HG03135 (cell line): ENCODE measurements around the gene SLC18A2.

Experiments
- ATAC-seq: cut with Tn5 transposase; IDR thresholded peaks from one replicate; pipeline ENCODE4 v1.9.1; 2021; ENCODE audit warnings: mild to moderate bottlenecking, moderate library complexity; ENCODE audit not compliant: unreplicated experiment

SLC18A2 gene

DNA sequence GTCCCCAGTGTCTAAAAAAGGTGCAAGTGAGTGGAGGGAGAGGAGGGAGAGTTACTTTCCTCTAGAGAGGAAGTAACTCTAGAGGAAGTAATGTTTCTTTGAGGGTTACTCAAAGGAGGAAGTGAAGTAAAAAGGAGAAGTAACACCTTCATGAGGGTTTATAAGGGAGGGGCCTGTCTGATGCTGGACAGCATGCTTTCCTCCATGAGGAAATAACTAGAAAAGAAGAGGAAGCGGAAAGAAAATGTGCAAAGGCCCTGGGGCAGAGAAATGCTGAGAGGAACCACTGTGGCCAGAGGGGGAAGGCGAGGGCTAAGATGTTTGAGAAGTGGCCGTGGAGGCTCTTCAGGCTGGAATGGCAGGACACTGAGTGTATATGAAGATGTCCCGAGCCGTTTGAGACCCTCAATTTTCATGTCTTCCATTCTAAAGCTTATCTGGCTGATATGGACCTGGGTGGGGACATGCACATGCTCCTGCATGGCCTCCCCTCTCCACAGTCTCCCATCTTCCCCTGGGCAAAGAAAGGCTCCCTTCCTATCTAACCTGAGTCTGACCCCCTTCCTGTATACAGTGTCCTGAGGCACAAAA, 3.4 kb upstream of the SLC18A2 start:
- ATAC-seq: no peak

DNA sequence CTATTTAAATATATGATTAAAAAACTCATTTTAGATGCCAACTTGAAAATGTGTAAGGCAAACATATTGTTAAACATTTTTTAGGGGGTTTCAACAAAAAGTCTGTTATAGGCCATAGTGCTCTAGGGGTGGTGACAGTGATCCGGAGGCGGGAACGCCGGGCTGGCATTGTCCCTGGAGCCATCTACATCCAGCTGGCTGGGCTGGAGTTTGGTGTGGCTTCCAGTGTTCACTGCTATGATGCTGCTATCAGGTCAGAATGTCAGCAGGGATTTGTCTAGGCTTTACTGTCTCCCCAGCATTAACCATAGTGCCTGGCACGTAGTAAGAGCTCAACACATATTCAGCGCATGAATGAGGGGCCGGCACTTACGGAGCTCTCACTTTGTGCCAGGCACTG, 1.9 kb upstream of the SLC18A2 start:
- ATAC-seq: no peak

DNA sequence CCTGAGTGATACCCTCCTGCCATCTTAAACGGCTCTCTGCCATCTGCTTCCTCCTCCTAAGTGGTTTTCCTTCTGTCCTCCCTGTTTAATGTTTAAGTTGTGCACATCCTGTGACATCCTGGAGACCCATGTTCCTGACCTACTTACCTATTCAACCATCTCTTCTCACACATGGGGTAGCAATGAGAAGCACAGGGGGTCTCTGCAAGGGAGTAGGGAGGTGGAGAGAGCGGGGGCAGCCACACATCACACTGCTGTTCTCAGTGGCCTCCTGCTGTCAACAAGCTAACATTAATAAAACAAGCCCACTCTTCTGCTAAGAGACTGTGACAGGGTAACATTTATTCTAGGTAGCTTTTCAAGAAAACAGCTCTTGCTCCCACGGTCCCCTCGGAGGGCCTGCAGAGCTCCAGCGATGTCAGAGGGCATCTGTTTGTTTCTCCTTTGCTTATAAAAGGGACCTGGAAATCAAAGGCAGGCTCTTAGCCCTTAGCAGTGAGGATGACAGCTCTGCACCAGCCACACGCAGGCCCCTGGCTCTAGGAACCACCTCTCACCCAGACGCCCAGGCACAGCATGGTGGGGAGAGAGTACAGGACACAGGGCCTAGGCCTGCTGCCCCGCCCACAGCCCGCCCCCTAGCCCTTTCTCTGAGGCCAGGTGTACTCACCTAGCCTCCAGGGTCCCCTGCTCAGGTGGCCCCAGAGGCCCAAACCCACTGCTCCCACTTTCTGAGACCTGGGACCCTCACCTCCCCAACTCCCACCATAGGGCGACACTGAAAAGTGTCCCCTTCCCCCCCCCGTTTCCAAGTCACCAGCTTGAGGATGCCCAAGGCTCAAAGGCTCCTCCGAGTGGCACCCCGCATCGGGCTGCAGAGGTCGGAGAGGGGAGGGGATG, 943 bp upstream of the SLC18A2 start:
- ATAC-seq: no peak

DNA sequence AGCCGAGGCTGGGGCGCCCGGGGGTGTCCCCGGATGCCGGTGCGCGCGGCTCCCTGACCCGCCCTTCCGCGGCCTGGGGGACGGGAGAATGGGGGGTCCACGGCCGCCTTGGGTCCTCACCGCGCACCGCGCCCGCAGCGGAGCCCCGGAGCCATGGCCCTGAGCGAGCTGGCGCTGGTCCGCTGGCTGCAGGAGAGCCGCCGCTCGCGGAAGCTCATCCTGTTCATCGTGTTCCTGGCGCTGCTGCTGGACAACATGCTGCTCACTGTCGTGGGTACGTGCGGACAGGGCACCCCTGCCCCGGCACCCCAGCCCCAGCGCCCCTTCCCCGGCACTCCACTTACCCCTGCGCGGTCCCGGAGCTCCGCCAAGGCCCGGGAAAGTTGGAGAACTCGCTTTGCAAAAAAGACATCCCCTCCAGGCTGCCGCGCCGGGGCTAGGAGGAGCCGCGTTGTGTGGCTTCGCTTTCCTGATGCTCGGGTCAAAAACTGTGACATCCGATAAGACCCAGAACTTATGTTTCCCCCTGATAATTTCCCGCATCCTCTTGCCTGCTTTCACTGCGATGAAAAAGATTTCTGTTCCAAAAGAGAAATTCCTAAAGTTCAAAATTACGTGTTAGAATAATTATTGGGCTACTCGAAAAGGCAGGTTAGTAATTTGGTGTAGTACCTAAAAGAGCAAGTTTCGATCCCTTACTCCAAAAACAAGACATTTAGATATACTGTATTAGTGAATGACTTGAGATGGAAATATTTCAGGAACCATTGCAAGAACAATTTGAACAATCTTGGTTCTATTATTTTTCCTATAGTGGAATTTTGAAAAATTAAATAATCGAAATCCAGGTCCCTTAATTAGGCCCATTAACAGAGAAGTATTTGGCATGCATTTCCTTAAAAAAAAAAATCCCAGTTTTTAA, 888 bp downstream of the SLC18A2 start:
- ATAC-seq: no peak

DNA sequence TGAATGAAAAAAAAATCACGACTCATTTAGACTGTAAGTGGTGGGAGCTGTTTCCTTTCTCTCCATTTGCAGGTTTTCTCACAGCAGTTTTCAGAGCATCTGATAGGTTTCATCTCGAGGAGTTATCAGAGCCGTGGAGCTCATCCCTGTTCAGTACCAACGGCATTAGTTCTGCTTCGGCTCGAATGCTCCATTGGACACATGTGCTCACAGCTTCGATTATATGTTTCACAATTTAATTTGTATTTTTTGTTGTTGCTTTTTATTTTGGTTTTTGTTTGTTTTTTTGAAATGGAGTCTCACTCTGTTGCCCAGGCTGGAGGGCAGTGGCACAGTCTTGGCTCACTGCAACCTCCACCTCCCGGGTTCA, 1.5 kb downstream of the SLC18A2 start:
- no peak for ATAC-seq

DNA sequence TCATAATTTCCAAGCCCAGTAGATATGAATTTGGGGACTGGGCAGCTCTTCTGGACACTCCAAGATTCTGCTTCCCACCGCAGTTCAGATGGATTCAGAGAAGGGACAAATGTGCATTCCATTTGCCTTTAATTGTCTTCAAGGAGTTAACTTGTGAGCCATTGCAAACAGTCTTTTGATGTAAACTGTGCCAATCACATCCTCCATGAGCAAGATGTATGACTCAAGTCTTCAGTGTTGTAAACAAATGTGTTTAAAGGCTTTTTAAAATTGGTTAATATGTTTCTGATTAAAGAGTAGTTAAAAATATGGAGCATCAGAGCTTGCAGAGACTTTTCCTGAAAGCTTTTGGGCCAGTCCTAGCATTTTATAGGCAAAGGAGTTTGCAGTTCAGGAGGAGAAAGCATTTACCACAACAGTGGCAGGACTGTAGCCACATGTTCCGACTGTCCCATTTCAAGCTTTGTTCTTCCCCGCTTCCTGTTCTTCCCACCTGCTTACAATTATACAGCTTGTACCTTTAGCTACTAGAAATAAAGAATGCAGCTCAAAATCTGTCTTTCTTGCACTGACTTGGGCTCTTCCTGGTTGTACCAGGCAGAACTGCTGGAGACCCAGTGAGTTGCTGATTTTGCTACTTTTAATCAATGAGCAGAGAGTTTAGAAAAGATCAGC, 6.2 kb downstream of the SLC18A2 start:
- ATAC-seq: no peak

DNA sequence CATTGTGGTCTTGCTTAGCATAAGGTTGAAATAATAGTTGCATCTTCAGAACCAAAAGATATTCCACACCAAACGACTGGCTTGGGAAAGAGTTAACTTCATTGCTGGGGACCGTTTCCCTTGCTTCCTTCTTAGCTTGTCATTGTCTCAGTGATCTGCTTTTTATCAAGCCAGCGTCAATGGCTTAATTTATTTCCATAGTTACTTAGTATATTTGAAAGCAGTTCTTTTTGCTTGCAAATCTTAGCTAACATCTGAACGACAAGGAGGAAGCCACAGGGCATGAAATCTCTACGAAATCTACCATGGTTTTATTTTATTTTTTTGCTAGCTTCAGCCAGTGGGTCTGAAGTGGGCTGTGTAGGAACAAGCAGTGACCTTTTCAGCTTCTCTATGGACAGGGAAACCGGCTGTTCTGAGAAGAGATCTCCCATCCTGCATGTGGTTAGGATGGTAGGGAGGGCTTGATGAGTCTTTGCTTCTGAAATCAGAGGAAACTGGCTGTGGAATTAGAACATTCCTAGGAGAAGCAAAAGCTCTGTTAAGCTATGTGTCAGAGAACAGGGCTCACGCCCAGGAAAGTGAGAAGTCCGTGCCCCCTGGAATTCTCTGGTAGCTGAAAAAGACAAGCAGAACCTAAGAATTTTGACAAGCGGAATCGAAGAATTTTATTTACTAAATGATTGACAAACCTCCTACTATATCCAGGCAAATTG, 8.0 kb downstream of the SLC18A2 start:
- ATAC-seq: no peak

DNA sequence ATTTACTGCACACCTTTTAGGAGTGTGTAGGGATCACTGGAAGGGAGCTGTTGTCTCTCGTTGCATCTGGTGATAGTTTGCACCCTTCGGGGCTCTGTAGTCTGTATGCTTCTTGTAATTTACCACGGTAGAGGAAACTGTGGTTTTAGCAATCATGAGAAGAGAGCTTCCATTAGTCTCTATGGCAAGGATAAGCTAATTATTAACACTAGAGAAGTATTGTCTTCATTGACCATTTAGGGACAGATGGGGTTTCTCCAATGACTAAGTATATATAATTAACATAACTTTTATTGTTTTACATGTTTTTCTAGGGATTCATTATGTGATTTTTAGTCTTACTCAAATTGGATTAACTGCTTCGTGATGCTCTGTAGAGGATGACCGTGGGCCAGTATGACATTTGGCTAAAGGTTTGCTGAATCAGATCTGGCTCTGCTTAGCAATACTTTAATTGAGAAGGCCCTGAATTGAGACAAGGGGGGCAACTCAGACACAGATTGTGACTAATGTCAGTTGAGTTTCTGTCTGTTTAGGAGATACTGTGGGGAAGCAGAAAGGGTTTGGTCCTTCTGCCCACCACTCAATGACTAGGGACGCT, 8.7 kb downstream of the SLC18A2 start:
- ATAC-seq: peak; percentile 62

DNA sequence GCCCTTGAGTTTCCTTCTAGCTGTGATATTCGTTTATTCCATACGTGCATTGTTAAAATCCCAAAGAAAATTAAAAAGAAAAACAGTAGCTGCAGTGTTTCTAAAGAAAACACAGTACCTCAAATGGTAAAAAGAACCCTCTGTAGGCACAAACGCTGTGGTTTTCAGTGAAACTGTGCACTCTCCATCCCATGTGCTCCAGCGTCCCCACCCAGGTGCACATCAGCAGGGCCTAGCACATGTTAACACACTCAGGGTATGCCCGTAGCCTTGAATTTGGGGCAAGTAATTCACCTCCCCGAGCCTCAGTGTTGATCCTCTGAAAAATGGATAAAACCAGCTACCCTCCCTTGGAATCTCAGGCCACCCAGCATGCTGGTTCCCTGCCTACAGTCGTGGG, 9.5 kb downstream of the SLC18A2 start:
- ATAC-seq: no peak

DNA sequence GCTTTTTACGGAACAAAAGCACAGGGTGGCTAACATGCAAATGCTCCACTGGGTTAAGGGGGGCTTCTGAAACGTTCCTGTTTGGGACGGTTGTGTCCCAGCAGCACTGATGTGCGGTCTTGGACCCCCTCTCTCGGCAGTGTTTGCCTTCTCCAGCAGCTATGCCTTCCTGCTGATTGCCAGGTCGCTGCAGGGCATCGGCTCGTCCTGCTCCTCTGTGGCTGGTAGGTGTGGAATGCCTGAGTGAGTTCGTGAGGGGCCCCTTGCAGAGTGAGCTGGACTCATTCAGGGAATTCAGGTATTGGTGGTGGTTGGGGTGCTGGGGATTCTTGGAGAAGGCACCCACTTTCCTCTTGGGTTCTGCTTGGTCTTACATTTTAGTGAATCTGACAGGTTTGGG, 13.0 kb downstream of the SLC18A2 start:
- ATAC-seq: no peak

DNA sequence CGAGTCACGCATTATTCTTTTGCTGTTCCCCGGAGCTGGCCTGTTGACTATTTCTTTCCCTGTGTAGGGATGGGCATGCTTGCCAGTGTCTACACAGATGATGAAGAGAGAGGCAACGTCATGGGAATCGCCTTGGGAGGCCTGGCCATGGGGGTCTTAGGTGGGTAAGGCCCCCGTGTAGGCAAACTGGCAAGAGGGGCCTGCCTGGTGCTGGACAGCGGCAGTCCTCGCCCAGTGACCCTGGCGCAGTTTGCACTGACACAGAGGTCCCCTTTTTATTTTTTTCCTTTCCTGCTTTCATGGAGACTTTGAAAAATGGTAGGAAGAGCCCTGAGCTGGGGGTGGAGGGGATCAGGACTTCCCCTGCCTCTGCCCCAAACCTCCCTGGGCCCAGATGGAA, 13.4 kb downstream of the SLC18A2 start:
- no peak for ATAC-seq

DNA sequence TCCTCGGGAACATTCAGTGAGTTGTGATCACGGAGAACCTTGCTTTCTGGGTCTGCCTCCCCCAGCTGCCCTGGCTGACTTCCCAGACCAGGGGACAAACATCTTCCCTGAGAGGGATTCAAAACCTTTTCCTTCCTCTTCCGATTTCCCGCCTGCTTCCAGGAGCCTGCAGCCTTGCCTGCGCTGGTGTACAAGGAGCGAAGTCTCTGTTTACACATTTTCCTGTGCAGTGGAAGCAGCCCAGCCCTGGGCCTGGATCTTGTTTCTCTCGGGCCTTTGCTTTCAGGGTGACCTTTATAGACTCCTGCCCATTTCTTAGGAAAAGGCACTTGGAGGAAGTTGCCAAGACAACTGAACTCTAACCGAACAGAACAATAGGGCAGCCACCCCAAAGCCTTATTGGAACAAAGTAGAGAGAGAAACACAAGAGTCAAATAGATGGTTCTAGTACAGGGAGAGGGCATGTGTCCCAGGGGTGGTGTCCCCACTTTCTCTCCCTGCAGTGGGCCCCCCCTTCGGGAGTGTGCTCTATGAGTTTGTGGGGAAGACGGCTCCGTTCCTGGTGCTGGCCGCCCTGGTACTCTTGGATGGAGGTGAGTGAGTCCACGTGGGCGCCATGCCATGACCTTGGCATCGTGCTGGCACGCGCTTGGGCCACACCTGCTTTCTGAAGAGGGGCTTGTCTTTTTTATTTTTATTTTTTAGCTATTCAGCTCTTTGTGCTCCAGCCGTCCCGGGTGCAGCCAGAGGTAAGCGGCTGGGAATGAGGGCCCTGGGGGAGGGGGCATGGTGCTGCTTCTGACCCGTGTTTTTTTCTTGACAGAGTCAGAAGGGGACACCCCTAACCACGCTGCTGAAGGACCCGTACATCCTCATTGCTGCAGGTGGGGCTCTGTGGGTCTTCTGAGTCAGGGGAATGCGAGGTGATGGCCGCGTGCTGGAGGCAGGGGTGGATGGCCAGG, 14.1 kb downstream of the SLC18A2 start:
- no peak for ATAC-seq

DNA sequence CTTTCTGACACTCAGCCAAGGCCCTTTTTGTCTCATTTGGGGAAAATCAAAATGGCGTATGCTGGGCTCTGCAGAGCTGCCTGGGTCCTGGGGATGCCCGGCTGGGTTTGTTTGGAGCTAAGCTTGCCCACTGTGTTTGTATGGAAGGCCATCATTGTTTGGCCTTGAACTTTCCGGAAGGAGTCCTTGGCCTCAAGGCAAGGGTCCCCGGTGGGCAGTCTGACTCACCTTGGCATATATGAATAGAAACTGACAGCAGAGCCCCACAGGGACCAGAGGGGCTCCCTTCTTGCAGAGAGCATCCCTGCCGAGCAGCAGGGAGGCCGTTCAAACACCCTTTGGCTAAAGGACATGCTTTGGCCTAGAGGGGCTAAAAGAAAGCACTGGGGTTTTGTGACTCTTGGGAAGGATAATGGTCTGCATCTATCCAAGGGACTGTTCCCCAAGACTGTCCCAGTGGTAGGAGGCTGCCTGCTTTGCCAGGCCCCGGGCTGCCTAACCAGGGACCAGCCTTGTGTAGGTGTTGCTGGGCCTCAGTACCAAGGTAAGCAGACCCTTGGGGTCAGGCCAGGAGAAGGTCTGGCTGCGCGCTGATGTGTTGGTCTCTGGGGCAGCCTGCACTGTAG, 15.0 kb downstream of the SLC18A2 start:
- ATAC-seq: no peak

DNA sequence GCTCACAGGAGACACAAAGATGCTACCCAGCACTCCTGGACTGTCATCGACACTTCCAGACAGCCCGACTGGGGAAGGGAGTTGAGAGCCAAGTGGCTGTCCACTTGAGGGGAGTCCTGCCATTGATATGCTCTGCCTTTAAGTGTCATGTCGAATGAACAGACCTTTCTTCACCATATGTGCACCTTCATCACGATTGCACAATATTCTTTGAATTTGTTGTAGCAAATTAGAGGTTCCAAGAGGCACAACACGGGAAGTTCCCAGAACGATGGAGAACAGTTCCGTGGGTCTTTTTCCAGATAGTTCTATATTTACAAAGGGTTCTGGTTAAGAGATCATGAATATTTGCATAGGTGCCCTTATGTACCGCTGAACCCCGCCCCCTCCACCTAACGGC, 16.0 kb downstream of the SLC18A2 start:
- no peak for ATAC-seq

DNA sequence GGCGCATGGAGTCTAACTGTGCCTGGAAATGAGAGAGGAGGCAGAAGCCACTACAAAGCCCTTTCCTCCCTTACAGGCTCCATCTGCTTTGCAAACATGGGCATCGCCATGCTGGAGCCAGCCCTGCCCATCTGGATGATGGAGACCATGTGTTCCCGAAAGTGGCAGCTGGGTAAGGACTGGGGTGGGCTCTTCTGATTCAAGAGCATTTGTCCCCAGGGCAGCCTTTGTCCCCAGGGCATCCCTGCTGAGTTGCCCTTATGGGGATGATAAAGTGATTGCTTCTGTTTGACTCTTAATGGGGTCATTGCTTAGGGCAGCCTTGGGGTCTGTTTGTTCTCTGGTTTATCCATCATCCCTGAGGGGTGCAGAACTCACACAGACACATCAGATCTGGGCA, 16.8 kb downstream of the SLC18A2 start:
- no peak for ATAC-seq

DNA sequence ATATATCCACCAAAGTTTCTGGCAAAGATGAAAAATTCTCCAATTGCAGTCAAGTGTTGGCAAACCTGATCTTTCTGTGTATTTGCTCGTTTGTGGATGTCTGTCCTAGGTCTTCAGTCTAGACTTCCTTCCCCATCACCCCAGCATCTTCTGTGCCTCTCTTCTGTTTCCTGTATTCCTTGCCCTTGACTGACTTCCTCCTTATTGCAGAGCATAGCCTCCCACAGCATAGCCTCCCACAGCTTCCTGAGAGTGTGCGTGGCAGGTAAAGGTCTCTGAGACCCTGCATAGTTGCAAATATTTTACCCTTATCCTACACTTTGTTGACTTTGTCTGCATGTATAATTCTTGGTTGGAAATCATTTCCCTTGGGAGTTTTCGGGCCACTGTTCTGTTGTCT, 18.4 kb downstream of the SLC18A2 start:
- ATAC-seq: no peak

DNA sequence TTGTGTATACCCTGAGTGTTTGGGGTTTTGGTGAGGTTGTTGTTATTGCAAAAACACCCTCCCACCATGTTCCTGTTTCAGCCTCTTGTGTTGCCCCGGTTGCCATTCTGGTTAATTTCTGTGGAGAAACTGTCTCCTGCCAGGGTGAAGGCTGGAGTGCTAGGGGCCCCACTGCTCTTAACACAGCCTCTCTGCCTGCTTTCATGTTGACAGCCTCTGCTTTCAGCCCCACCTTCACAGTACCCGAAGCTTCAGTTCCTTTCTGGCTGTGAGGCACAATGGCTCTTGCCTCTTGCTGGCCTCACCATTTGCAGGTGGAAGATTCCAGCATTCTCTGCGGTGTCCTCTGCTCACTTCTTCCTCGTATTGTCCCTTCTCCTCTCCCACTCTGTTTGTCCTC, 19.2 kb downstream of the SLC18A2 start:
- no peak for ATAC-seq

DNA sequence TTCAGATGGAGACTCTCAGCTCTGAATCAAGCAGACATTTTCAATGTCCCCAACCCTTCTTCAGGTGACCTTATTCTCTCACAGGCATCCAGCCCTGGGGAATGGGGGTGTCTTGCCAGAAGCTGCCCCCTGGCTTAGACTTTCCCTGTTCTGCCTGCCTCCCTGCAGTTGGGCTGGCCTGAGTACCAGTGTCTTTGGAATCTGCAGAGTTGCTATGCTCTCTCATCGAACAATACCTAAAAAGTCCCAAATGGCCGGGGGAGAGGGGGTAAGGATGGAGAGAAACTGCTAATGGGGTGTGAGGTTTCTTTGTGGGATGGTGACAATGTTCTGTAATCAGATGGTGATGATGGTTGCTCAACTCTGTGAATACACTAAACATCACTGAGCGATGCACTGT, 20.6 kb downstream of the SLC18A2 start:
- no peak for ATAC-seq
